HepG2 (cell line): Measurements from ENCODE around the gene FUCA1. TPM values are rescaled to one million over a fixed set of nuclear protein-coding genes. Genes with fewer than 3 reads are reported as not detected.

Source experiments
- ATAC-seq: fragments of 200-7000 bp; cut with Tn5 transposase; 3 replicates; pipeline ENCODE4 v1.9.1; 2020; ENCODE audit warnings: mild to moderate bottlenecking, moderate library complexity
- BruUV-seq: library from RNA; stranded (reverse); fragments of 400-500 nt; replicated peaks from 2 replicates; lab custom pipeline; 2021; lab: Mats Ljungman, UMichigan
- CTCF ChIA-PET: fragments of 300-600 bp; formaldehyde crosslinking; extraction: SDS; loops from one replicate; lab custom pipeline; 2021; ENCODE audit warnings: low total read pairs, inconsistent platforms, low intra/inter-chr PET ratio; lab: Yijun Ruan, JAX
- POLR2A ChIA-PET: fragments of 350-600 bp; sonication (Branson Sonifier 250); formaldehyde crosslinking; loops from one replicate; lab custom pipeline; 2020; ENCODE audit warnings: antibody characterized with exemption, inconsistent platforms; lab: Yijun Ruan, JAX
- DNase-seq: peaks from one replicate; pipeline ENCODE4 v3.0.0-alpha.2; 2015; ENCODE audit warnings: low spot score
- FAIRE-seq: peaks from 3 replicates; lab custom pipeline; 2011; peaks lifted over from hg19 to GRCh38; lab: Jason Lieb, UNC
- H2AFZ ChIP-seq: one replicate; pipeline ENCODE4 v1.6.1; 2011; ENCODE audit warnings: low read length, inconsistent platforms
- H3K27ac ChIP-seq: fragments of 300-600 bp; 3 replicates; pipeline ENCODE4 v1.8.0; 2011; ENCODE audit warnings: mixed run types, mild to moderate bottlenecking, mixed read lengths, low read length, inconsistent platforms; ENCODE audit not compliant: insufficient read depth; ENCODE audit errors: extremely low read length
- H3K27me3 ChIP-seq, 2 experiments: fragments of 200-600 bp in 1 of 2; 2 replicates in 1 of 2; 3 replicates in 1 of 2; pipeline versions ENCODE4 v1.6.0 to v1.8.0; 2011; ENCODE audit warnings: low read length in 2 of 2, mild to moderate bottlenecking in 2 of 2, moderate library complexity in 2 of 2, inconsistent platforms in 1 of 2; ENCODE audit not compliant: insufficient read depth in 2 of 2, control insufficient read depth in 1 of 2
- H3K36me3 ChIP-seq, 2 experiments: fragments of 200-600 bp in 1 of 2; replicated peaks in 1 of 2; 2 replicates in 1 of 2; 3 replicates in 1 of 2; pipeline versions ENCODE4 v1.5.1 to v1.8.0; 2011; ENCODE audit warnings: low read length in 2 of 2, inconsistent platforms in 1 of 2; ENCODE audit not compliant: insufficient read depth in 2 of 2, control insufficient read depth in 1 of 2
- H3K4me1 ChIP-seq: 2 replicates; pipeline ENCODE4 v1.5.1; 2012; ENCODE audit warnings: low read length, inconsistent platforms; ENCODE audit not compliant: insufficient read depth
- H3K4me2 ChIP-seq: 2 replicates; pipeline ENCODE4 v1.6.0; 2011; ENCODE audit warnings: low read depth, low read length, inconsistent platforms
- H3K4me3 ChIP-seq, 3 experiments: fragments of 200-600 bp in 1 of 3; sonication (generic), shearing (Covaris generic) in 1 of 3; replicated peaks in 1 of 3; 2 replicates each; pipeline ENCODE4 v1.5.1; 2011 to 2016; ENCODE audit warnings: low read length in 3 of 3, inconsistent platforms in 2 of 3, low read depth in 2 of 3, mild to moderate bottlenecking in 2 of 3, control low read depth in 1 of 3, mixed read lengths in 1 of 3; ENCODE audit not compliant: insufficient read depth in 1 of 3
- H3K79me2 ChIP-seq: one replicate; pipeline ENCODE4 v1.6.1; 2011; ENCODE audit warnings: low read length, inconsistent platforms; ENCODE audit not compliant: insufficient read depth
- H3K9ac ChIP-seq: 2 replicates; pipeline ENCODE4 v1.6.0; 2011; ENCODE audit warnings: mild to moderate bottlenecking, low read depth, low read length, inconsistent platforms; ENCODE audit not compliant: insufficient read depth
- H3K9me3 ChIP-seq: 2 replicates; pipeline ENCODE4 v1.5.1; 2012; ENCODE audit warnings: mild to moderate bottlenecking, low read length
- H4K20me1 ChIP-seq: 2 replicates; pipeline ENCODE4 v1.6.0; 2011; ENCODE audit warnings: inconsistent platforms, mild to moderate bottlenecking, low read length, moderate library complexity; ENCODE audit not compliant: insufficient read depth
- BCL6 ChIP-seq: IDR thresholded peaks from 2 replicates; pipeline ENCODE4 v1.6.1; 2016; ENCODE audit warnings: missing genetic modification reagents, missing compliant biosample characterization
- BHLHE40 ChIP-seq: IDR thresholded peaks from 2 replicates; pipeline ENCODE4 v1.6.1; 2011; ENCODE audit warnings: low read length, improper control_type of control experiment
- CBX5 ChIP-seq: sonication (generic); formaldehyde crosslinking; IDR thresholded peaks from 2 replicates; pipeline ENCODE4 v1.4.0; 2020; ENCODE audit warnings: missing genetic modification reagents, borderline replicate concordance
- GATAD1 ChIP-seq: IDR thresholded peaks from 2 replicates; pipeline ENCODE4 v1.6.1; 2016; ENCODE audit warnings: missing genetic modification reagents, missing compliant biosample characterization
- KLF13 ChIP-seq: sonication (generic); formaldehyde crosslinking; IDR thresholded peaks from 2 replicates; pipeline ENCODE4 v1.4.0; 2020; ENCODE audit warnings: mild to moderate bottlenecking, missing genetic modification reagents
- MXD1 ChIP-seq: sonication (generic); formaldehyde crosslinking; IDR thresholded peaks from 2 replicates; pipeline ENCODE4 v1.4.0; 2020; ENCODE audit warnings: mild to moderate bottlenecking, missing genetic modification reagents
- NFATC3 ChIP-seq: sonication (generic); formaldehyde crosslinking; IDR thresholded peaks from 2 replicates; pipeline ENCODE4 v1.5.1; 2020; ENCODE audit warnings: mild to moderate bottlenecking, missing genetic modification reagents
- PAXIP1 ChIP-seq: sonication (generic); formaldehyde crosslinking; conservative IDR thresholded peaks from 2 replicates; pipeline ENCODE4 v1.4.0; 2020; ENCODE audit warnings: mild to moderate bottlenecking, missing genetic modification reagents, moderate library complexity
- TGIF2 ChIP-seq: IDR thresholded peaks from 2 replicates; pipeline ENCODE4 v1.6.1; 2016; ENCODE audit warnings: control low read depth, missing compliant biosample characterization
- XRCC5 ChIP-seq: fragments of 200-400 bp; formaldehyde crosslinking; optimal IDR thresholded peaks from 2 replicates; pipeline ENCODE3; 2017; ENCODE audit warnings: mild to moderate bottlenecking, low read length
- ZFP82 ChIP-seq: sonication (generic); formaldehyde crosslinking; IDR thresholded peaks from 2 replicates; pipeline ENCODE4 v1.5.1; 2020; ENCODE audit warnings: mild to moderate bottlenecking, missing genetic modification reagents, borderline replicate concordance
- ZMAT5 ChIP-seq: sonication (generic); formaldehyde crosslinking; IDR thresholded peaks from 2 replicates; pipeline ENCODE4 v1.5.0; 2020; ENCODE audit warnings: mild to moderate bottlenecking, low read depth, missing genetic modification reagents, borderline replicate concordance
- ZNF263 ChIP-seq: sonication (generic); formaldehyde crosslinking; IDR thresholded peaks from 2 replicates; pipeline ENCODE4 v1.4.0; 2020; ENCODE audit warnings: missing genetic modification reagents
- ZNF354B ChIP-seq: sonication (generic); formaldehyde crosslinking; IDR thresholded peaks from 2 replicates; pipeline ENCODE4 v1.8.0; 2022; ENCODE audit warnings: mild to moderate bottlenecking, missing genetic modification reagents
- ZNF501 ChIP-seq: sonication (generic); formaldehyde crosslinking; IDR thresholded peaks from 2 replicates; pipeline ENCODE4 v1.5.1; 2020; ENCODE audit warnings: mild to moderate bottlenecking, moderate library complexity, missing genetic modification reagents
- ZNF510 ChIP-seq: sonication (generic); formaldehyde crosslinking; IDR thresholded peaks from 2 replicates; pipeline ENCODE4 v1.4.0; 2020; ENCODE audit warnings: low read depth, mild to moderate bottlenecking, missing genetic modification reagents
- ZNF761 ChIP-seq: sonication (generic); formaldehyde crosslinking; conservative IDR thresholded peaks from 2 replicates; pipeline ENCODE4 v1.4.0; 2020; ENCODE audit warnings: mild to moderate bottlenecking, missing genetic modification reagents
- ZNF775 ChIP-seq: sonication (generic); formaldehyde crosslinking; IDR thresholded peaks from 2 replicates; pipeline ENCODE4 v1.4.0; 2020; ENCODE audit warnings: missing genetic modification reagents, mild to moderate bottlenecking, moderate library complexity, borderline replicate concordance
- ZNF788 ChIP-seq: sonication (generic); formaldehyde crosslinking; IDR thresholded peaks from 2 replicates; pipeline ENCODE4 v1.5.0; 2020; ENCODE audit warnings: mild to moderate bottlenecking, missing genetic modification reagents, borderline replicate concordance
- ZSCAN9 ChIP-seq: IDR thresholded peaks from 2 replicates; pipeline ENCODE4 v1.6.1; 2016; ENCODE audit warnings: borderline replicate concordance
- WGBS: methylation state at CpG from one replicate; pipeline ENCODE4 v1.1.6; 2017; ENCODE audit warnings: low lambda C conversion rate; 5-methylcytosine and 5-hydroxymethylcytosine counted together
- in situ Hi-C: cut with HindIII; loops from 2 replicates; pipeline ENCODE4 v1.10.0; 2017; ENCODE audit warnings: low pct_unique_long_range_greater_than_20kb; ENCODE audit not compliant: extremely low pct_ligation_motif_present
- intact Hi-C: fragments of 100-400 bp; cut with micrococcal nuclease; formaldehyde crosslinking; loops from one replicate; pipeline ENCODE4 v1.10.0; 2022; ENCODE audit not compliant: unreplicated experiment
- polyA plus RNA-seq, 8 experiments: library from polyadenylated mRNA; depleted of rRNA in 3 of 8; stranded (reverse) in 7 of 8; unstranded in 1 of 8; fragments of >200 nt; fragmentation: Illumina TruSeq in 4 of 8; extraction: Trizol in 4 of 8; gene quantifications; 2 replicates each; pipeline versions ENCODE4 v1.2.1 to v1.2.3, GENCODE V29; 2011 to 2016; ENCODE audit warnings: low read depth in 4 of 8, missing spikeins in 1 of 8, mixed read lengths in 1 of 8; ENCODE audit not compliant: insufficient read depth in 1 of 8
- total RNA-seq, 5 experiments: library from RNA; depleted of rRNA; stranded (reverse); fragments of >200 nt; fragmentation: Illumina TruSeq; extraction: Trizol; gene quantifications; 2 replicates each; pipeline ENCODE4 v1.2.3, GENCODE V29; 2016; ENCODE audit warnings: low read depth in 1 of 5

Gene FUCA1
- total and polyA plus RNA-seq, 2 of the 13 experiments (the other 11 are each of a cell fraction or from before 2014, with no cell fraction given) = 32.7 to 33.6 TPM

- peak; percentile 22 for DNase-seq
- H4K20me1 ChIP-seq = no peaks in the 10 kb centered on the region
- peak overlapping the region; percentile 65 for H3K9ac ChIP-seq
- in situ Hi-C loops = loop anchor here (5.0 kb wide), 1 partner anchor 61 kb away; no protein-coding TSS in a partner anchor
- peak overlapping the region; percentile 67 to 81 (median 81) for H3K4me3 ChIP-seq
- ChIA-PET CTCF (interaction anchor here (0.7 to 2.2 kb wide), 5 partner anchors 44 to 65 kb away, joined by 3 to 15 read pairs (median 3); partner anchors contain the start of gene HMGCL), POLR2A (interaction anchor here (1.4 to 2.3 kb wide), 3 partner anchors 58 to 91 kb away, joined by 6 to 11 read pairs (median 7); partner anchors contain the start of genes GALE and PITHD1)
- peaks cover 33% of the 10 kb centered on the region for H3K4me1 ChIP-seq
- 0 out of 5 replicates have a peak, but pooled peaks cover 0 to 4% of the 10 kb centered on the region in 2 experiments for H3K36me3 ChIP-seq
- 2% methylated on average over 20 of the region's 20 CpGs for WGBS
- intact Hi-C loops = loop anchor here (5.0 to 10.0 kb wide), 2 partner anchors 66 to 94 kb away; partner anchors contain the start of genes GALE and PITHD1
- peak overlapping the region; percentile 98 for H2AFZ ChIP-seq
- H3K27me3 ChIP-seq = no peaks in the 10 kb centered on the region; a peak in 2 of 5 replicates
- H3K79me2 ChIP-seq = peaks cover 3% of the 10 kb centered on the region
- BruUV-seq = no TSS peak
- FAIRE-seq = no peak
- peak overlapping the region; percentile 37 for H3K27ac ChIP-seq
- ATAC-seq = peak; percentile 68
- H3K4me2 ChIP-seq = peak overlapping the region; percentile 86
- H3K9me3 ChIP-seq = no peaks in the 10 kb centered on the region
- TF ChIP-seq BCL6 (CRISPR knock-in tag) = no peak; the same call in 1 of the 2 replicates
- TF ChIP-seq NFATC3 = no peak
- TF ChIP-seq ZNF775 (CRISPR knock-in tag) = no peak
- TF ChIP-seq BHLHE40 = no peak
- no peak for TF ChIP-seq ZMAT5
- no peak for TF ChIP-seq ZNF354B (CRISPR knock-in tag)
- no peak for TF ChIP-seq CBX5 (CRISPR knock-in tag)
- TF ChIP-seq ZFP82 = no peak
- 0 out of 2 replicates have a peak, but pooled peaks have one; percentile 7 for TF ChIP-seq GATAD1 (CRISPR knock-in tag)
- 0 out of 2 replicates have a peak, but pooled peaks have one; percentile 24 for TF ChIP-seq ZNF761
- TF ChIP-seq ZNF788 (CRISPR knock-in tag) = 0 out of 2 replicates have a peak, but pooled peaks have one; percentile 10
- peak; percentile 23 for TF ChIP-seq XRCC5
- TF ChIP-seq KLF13 (CRISPR knock-in tag) = no peak
- TF ChIP-seq ZNF501 (CRISPR knock-in tag) = peak; percentile 22; the same call in 1 of the 2 replicates
- TF ChIP-seq TGIF2 = peak; percentile 7; the same call in 1 of the 2 replicates
- 0 out of 2 replicates have a peak, but pooled peaks have one; percentile 44 for TF ChIP-seq ZNF510 (CRISPR knock-in tag)
- TF ChIP-seq PAXIP1 (CRISPR knock-in tag) = 0 out of 2 replicates have a peak, but pooled peaks have one; percentile 7
- 0 out of 2 replicates have a peak, but pooled peaks have one; percentile 3 for TF ChIP-seq ZNF263 (CRISPR knock-in tag)
- TF ChIP-seq ZSCAN9 (CRISPR knock-in tag) = 0 out of 2 replicates have a peak, but pooled peaks have one; percentile 1
- no peak for TF ChIP-seq MXD1 (CRISPR knock-in tag)
Measured at GRCh38 chr1:23868557-23869016, 497 bp upstream of the FUCA1 start.
